Retinal pigment epithelial cell (primary cell): ENCODE results near the gene RBBP8.

Experiments used
- DNase-seq: peaks from one replicate; pipeline ENCODE4 v3.0.0-alpha.2; 2010; ENCODE audit warnings: low read depth
- H3K4me3 ChIP-seq: 2 replicates; pipeline ENCODE4 v1.5.1; 2011; ENCODE audit warnings: mild to moderate bottlenecking, low read length, control low read depth, moderate library complexity
- CTCF ChIP-seq: conservative IDR thresholded peaks from 2 replicates; pipeline ENCODE4 v1.5.1; 2011; ENCODE audit warnings: low read depth, low read length, control low read depth, inconsistent platforms

Gene RBBP8

GRCh38 chr18:22961156-22961555 lies 28.0 kb downstream of the RBBP8 start:
- no peak for TF ChIP-seq CTCF
- no peak for DNase-seq
- no peak overlapping the region for H3K4me3 ChIP-seq

GRCh38 chr18:22962004-22962403 lies 28.9 kb downstream of the RBBP8 start:
- H3K4me3 ChIP-seq = no peak overlapping the region
- no peak for DNase-seq
- TF ChIP-seq CTCF = no peak

GRCh38 chr18:22964116-22964515 lies 31.0 kb downstream of the RBBP8 start:
- DNase-seq = no peak
- no peak for TF ChIP-seq CTCF
- no peak overlapping the region for H3K4me3 ChIP-seq

GRCh38 chr18:22964722-22965121 lies 31.6 kb downstream of the RBBP8 start:
- DNase-seq = no peak
- TF ChIP-seq CTCF = no peak
- H3K4me3 ChIP-seq = no peak overlapping the region

GRCh38 chr18:22971038-22971437 lies 37.9 kb downstream of the RBBP8 start:
- no peak overlapping the region for H3K4me3 ChIP-seq
- DNase-seq = no peak
- no peak for TF ChIP-seq CTCF

- no peak overlapping the region for H3K4me3 ChIP-seq
- DNase-seq = no peak
- TF ChIP-seq CTCF = no peak
Observed at GRCh38 chr18:22974001-22974400, 40.9 kb downstream of the RBBP8 start.

- no peak for TF ChIP-seq CTCF
- H3K4me3 ChIP-seq = no peak overlapping the region
- DNase-seq = no peak
Observed at GRCh38 chr18:22974707-22975106, 41.6 kb downstream of the RBBP8 start.
